A549 treated with AZD2906 at 1 μM for 4 hours (cell line): ENCODE measurements around the gene CLPX. TPM values are rescaled to one million over a fixed set of nuclear protein-coding genes. Genes with fewer than 3 reads are reported as not detected.

Source experiments
- total RNA-seq: library from RNA; stranded (reverse); fragments of 200-300 nt; extraction: Qiagen RNA extraction; gene quantifications from 5 replicates; pipeline ENCODE4 v1.2.3, GENCODE V29; 2022

Gene CLPX
- 34.8 to 60.4 TPM (median 45.5 TPM) in 5 replicates for total RNA-seq

DNA sequence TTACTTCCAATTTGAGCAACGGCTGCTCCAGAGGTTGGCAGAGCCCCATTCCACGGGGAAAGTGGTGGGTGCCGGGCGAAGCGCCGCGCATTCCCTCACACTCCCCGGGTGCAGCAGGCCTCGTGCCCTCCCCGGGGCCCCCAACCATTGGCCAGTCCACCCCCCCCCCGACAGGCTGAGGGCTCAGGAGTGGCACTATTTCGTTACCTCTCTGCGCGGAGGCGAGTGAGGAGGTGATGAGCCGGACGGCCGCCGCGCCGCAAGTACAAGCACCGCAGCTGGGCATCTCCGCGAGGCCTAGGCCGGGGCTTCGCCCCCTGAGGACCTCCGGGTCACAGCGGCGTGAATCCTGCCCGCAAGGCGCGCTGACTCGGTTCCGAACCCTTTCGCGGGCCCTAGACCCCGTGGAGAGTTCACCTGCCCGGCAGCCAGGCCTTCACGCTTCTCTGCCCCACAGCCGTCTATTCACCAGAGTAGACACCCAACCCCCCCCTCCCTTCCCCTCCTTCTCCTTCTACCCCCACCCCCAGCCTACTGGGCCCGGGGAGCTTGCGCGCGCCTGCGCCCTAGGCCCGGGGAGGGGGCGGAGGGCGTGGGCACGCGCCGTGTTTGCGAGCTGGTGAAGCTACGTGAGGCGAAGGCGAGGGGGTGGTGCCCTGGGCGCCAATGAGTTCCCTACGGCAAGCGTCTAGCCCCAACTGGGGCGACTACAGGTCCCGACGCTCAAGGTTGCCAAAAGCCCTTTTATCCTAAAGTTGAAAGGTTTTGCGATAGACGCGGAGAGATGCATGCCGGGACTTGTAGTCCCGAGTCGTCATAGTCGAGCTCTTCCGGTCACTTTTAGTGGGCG is at the start of gene CLPX:
TSS of gene CLPX (minus strand) at position 475 of the 850 bp plus-strand sequence. CDS start at position 286, 189 bp downstream.

DNA sequence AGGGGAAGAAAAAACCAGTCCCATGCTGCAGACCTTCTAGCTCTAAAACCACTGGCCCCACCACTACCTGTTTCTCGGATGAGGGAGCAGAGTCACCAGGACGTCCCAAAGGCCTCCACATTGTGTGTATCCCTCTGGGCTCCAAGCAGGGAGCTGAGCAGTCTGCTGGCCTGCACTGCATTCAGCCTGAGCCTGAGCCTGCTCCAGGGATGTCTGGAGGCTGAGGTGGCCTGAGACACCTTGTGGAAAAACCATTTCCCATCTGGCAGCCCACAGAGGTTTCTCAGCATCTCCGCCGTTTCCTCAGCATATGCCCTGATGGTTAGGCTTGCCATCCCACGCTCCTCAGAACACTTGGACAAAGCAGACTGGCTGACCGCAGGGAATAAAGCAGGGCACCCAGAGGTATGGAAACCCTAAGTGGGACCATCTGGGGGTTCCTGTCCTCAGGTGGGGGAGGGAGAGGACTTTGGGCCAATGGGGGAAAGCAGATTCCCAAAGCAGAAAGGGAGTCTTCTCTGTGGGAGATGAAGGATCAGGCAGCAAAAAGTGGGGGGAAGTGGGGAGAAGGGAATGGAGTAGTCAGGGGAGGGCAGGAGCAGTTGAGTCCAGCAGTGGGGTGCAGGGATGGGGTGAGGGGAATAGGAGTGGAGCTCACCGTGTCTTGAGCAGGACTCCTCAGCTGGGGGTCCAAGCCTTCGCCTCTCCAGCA is 25.8 kb upstream of the CLPX start, which contains the start of gene CILP:
TSS of gene CILP (minus strand) at position 704 of the 712 bp plus-strand sequence. CDS start 1,718 bp downstream, outside the sequence.

DNA sequence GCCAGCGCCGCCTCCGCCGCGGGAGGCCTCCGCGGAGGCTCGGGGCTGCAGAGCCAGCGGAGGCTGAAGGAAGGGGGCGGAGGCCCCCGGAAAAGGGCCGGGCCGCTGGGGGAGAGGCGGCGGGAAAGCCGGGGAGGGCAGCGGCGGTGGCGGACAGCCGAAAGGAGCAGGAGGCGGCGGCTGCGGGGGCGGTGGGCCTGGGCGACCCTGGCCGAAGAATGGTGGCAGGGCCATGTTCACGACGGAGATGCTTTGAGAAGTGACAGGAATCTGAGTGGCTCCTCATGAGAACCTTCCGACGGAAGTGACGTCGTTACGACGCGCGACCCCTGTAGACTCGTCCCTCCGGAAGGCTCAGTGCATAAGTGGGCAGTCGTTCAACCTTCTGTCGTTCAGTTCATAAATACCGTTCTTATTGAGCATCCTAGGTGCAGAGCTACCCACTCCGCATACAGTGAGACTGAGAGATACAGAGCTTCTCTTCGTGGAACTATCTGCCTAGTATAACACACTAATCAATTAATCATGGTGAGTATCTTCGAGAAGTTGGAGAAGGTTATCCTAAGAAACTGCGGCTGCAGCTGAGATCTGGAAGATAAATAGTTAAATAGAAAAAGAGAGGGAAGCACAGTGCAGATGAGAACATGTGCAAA is 51.5 kb downstream of the CLPX start, which contains the start of gene PDCD7:
TSS of gene PDCD7 (minus strand) at position 261 of the 653 bp plus-strand sequence. CDS start at position 234, 27 bp downstream.

GRCh38 chr15:65115086-65115485 is 70.1 kb downstream of the CLPX start, which contains the start of gene UBAP1L:
TSS of gene UBAP1L (minus strand) at chr15:65115200. CDS start at chr15:65106215, 8,985 bp downstream.

Other genes starting within 250 kb of the CLPX start
- gene SPG21, start 195.4 kb downstream of the CLPX start, total RNA-seq: 112 to 127 TPM (median 119 TPM) in 5 replicates
- 23.9 to 27.5 TPM (median 24.8 TPM) in 5 replicates for gene MTFMT, start 155.7 kb downstream of the CLPX start, total RNA-seq
- 13.6 to 18.9 TPM (median 16.4 TPM) in 5 replicates for gene SLC51B, start 140.0 kb downstream of the CLPX start, total RNA-seq
- 0.08 to 0.18 TPM (median 0.09 TPM) in 5 replicates for gene RASL12, start 117.4 kb downstream of the CLPX start, total RNA-seq
- not detected in 5 replicates for gene KBTBD13, start 108.6 kb downstream of the CLPX start, total RNA-seq
- gene UBAP1L, start 70.1 kb downstream of the CLPX start, total RNA-seq: 0.53 to 0.97 TPM (median 0.84 TPM) in 5 replicates
- gene PDCD7, start 51.5 kb downstream of the CLPX start, total RNA-seq: 25.7 to 27.3 TPM (median 26.4 TPM) in 5 replicates
- gene CILP, start 26.1 kb upstream of the CLPX start, total RNA-seq: 0.40 to 0.60 TPM (median 0.46 TPM) in 5 replicates
- 9.9 to 12.0 TPM (median 11.0 TPM) in 5 replicates for gene PARP16, start 101.5 kb upstream of the CLPX start, total RNA-seq
- not detected in 5 replicates for gene RNU5A-1, start 110.7 kb upstream of the CLPX start, total RNA-seq
- not detected in 5 replicates for gene RNU5B-1, start 119.3 kb upstream of the CLPX start, total RNA-seq
- gene IGDCC3, start 192.7 kb upstream of the CLPX start, total RNA-seq: 0.05 to 0.30 TPM (median 0.10 TPM) in 5 replicates
- gene IGDCC4, start 237.6 kb upstream of the CLPX start, total RNA-seq: 1.9 to 2.5 TPM (median 2.2 TPM) in 5 replicates